Choroid plexus epithelial cell (primary cell): ENCODE measurements around the gene MON2.
"Not testable (repeated sequence)": the region's sequence is repeated elsewhere in the genome, so short reads cannot be mapped to it uniquely, and the experiment has no call there.

Source experiments
- DNase-seq: peaks from one replicate; pipeline ENCODE4 v3.0.0-alpha.2; 2010; ENCODE audit warnings: low read depth
- H3K4me3 ChIP-seq: 2 replicates; pipeline ENCODE4 v1.5.1; 2011; ENCODE audit warnings: low read depth, mild to moderate bottlenecking, control low read depth, low read length, moderate library complexity
- TF ChIP-seq, protein P1 (sequence below): conservative IDR thresholded peaks from 2 replicates; pipeline ENCODE4 v1.5.1; 2011; ENCODE audit warnings: low read depth, mild to moderate bottlenecking, control low read depth, inconsistent platforms, low read length, moderate library complexity

Gene MON2

DNA sequence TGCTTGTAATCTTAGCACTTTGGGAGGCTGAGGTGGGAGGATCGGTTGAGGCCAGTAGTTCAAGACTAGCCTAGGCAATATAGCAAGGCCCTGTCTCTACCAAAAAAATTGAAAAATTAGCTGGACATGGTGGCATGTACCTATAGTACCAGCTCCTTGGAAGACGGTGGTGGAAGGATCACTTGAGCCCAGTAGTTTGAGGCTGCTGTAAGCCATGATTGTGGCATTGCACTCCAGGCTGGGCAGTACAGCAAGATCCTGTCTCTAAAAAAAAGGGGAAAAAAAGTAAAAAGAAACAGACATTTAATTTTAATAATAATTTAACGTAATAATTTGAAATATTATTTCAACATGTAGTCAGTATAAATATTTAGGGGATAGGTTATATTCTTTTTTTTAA is 16.1 kb downstream of the MON2 start:
- TF ChIP-seq, protein P1, sequence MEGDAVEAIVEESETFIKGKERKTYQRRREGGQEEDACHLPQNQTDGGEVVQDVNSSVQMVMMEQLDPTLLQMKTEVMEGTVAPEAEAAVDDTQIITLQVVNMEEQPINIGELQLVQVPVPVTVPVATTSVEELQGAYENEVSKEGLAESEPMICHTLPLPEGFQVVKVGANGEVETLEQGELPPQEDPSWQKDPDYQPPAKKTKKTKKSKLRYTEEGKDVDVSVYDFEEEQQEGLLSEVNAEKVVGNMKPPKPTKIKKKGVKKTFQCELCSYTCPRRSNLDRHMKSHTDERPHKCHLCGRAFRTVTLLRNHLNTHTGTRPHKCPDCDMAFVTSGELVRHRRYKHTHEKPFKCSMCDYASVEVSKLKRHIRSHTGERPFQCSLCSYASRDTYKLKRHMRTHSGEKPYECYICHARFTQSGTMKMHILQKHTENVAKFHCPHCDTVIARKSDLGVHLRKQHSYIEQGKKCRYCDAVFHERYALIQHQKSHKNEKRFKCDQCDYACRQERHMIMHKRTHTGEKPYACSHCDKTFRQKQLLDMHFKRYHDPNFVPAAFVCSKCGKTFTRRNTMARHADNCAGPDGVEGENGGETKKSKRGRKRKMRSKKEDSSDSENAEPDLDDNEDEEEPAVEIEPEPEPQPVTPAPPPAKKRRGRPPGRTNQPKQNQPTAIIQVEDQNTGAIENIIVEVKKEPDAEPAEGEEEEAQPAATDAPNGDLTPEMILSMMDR, result no peak
- no peak overlapping the region for H3K4me3 ChIP-seq
- DNase-seq, result no peak

DNA sequence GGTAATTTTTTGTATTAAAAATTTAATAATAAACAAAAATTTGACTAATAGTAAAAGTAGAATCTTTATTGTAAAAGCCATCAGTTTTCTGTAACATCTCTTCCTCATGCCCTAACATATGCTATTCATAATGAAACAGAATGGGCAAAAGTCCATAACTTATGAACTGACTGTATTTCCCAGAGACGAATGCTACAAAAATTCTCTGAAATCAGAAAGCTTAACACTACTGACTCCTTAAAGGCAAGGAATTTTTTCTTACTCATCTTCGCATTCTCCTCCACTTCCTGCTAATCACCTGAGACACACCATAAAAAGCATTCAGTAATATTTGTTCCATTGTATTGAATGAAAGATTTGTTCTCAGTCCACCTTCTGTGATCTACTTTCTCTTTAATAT is 17.6 kb downstream of the MON2 start:
- H3K4me3 ChIP-seq, result no peak overlapping the region
- DNase-seq, result no peak
- TF ChIP-seq, protein P1, result no peak

DNA sequence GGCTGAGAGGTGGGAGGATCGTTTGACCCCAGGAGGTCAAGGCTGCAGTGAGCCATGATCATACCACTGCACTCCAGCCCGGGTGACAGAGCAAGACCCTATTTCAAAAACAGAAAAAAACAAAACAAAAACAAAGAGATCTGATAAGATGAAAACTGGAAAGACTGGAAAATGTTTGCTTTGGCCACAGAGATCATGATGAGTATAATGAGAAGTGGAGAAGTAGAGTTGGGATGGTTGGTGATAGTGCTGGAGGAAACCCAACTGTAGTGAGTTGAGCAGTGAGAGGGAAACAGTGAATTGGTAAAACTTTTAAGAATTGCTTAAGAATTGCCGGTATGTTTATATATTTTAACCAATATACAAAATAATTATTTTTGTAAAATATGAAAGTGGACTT is 39.2 kb downstream of the MON2 start:
- TF ChIP-seq, protein P1, result no peak
- DNase-seq, result no peak
- H3K4me3 ChIP-seq, result no peak overlapping the region

DNA sequence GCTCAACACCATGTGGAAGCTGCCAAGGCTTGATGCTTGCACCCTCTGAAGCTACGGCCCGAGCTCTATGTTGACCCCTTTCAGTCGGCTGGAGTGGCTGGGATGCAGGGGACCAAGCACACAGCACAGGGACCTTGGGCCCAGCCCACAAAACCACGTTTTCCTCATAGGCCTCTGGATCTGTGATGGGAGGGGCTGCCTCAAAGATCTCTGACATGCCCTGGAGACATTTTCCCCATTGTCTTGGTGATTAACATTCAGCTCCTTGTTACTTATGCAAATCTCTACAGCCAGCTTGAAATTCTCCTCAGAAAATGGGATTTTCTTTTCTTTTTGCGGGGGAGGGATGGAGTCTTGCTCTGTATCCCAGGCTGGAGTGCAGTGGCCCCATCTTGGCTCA is 46.3 kb downstream of the MON2 start:
- DNase-seq, result no peak
- H3K4me3 ChIP-seq, result no peak overlapping the region
- TF ChIP-seq, protein P1, result no peak

DNA sequence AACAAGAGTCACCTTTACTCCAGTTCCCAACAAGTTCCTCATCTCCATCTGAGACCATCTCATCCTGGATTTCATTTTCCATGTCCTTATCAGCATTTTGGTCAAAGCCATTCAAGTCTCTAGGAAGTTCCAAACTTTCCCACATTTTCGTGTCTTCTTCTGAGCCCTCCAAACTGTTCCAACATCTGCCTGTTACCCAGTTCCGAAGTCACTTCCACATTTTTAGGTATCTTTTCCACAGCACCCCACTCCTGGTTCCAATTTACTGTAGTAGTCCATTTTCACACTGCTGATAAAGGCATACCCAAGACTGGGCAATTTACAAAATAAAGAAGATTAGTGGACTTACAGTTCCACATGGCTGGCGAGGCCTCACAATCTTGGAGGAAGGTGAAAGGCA is 47.5 kb downstream of the MON2 start:
- not testable (repeated sequence) for DNase-seq, H3K4me3 ChIP-seq

DNA sequence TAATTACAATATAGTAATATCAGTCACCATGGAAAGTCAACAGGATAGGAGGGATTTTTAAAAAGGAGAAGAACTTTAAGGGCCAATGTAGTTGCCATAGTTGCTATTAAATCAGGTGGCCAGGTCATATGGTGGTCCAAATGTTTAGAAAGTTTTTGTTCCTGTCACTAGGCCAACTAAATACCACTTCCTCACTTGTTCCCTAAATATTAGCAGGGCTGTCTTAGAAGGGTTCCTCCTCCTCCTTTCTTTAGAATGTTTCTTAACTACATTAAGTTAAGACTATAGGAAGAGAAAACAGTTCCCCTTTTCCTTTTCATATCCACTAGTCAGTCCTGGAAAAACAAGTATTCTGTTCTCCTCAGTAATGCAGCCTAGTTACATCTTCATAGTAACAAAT is 50.3 kb downstream of the MON2 start:
- TF ChIP-seq, protein P1, result no peak
- no peak for DNase-seq

DNA sequence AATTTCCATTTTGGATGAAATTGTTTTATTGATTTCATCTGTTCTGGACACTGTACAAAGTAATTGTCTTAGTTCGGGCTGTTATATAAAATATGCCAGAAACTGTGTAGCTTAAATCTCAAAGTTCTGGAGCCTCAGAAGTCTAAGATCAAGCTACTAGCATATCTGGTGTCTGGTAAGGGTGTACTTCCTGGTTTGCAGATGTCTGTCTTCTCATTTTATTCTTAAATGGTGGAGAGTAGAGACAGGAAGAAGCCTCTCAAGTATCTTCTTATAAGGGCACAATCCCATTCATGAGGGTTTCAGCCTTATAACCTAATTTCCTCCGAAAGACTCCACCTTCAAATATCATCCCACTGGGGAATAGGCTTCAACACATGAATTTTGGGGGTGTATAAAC is 51.3 kb downstream of the MON2 start:
- TF ChIP-seq, protein P1, result no peak
- DNase-seq, result no peak

More for the DNA sequence above, 50.3 kb downstream of the MON2 start:
- no peak overlapping the region for H3K4me3 ChIP-seq

DNA sequence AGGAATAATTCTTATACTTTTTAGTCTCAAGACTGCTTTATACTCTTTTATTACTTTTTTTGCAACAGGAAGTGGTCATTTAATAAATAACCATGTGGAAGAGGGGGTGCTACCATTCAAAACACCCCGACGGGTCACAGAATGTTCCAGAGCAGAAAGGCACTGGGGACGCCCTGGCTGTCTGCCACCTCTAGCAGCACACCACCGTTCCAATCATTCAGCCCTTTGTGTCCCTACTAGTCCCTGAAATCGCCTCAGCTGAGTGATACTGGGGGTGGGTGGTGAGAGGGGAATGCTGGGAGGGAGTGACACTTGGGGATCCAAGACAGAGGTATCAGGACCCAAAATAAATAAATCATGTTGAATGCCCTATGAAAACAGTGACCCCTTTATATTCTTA is 52.4 kb downstream of the MON2 start:
- H3K4me3 ChIP-seq, result no peak overlapping the region
- TF ChIP-seq, protein P1, result no peak
- DNase-seq, result no peak

More for the DNA sequence above, 51.3 kb downstream of the MON2 start:
- no peak overlapping the region for H3K4me3 ChIP-seq
